Testis (tissue), 2 donors: ENCODE data around the gene RANBP6.

Experiments used
- POLR2A ChIP-seq: fragments of 450-650 bp; IDR thresholded peaks from one replicate; pipeline ENCODE4 v1.6.1; 2017; ENCODE audit warnings: antibody characterized with exemption, mild to moderate bottlenecking, moderate library complexity
- TF ChIP-seq, protein P1 (sequence below), 3 experiments: fragments of 450-650 bp in 2 of 3; fragments of 200-600 bp in 1 of 3; sonication (generic) in 1 of 3; IDR thresholded peaks; one replicate each; pipeline ENCODE4 v1.5.1; 2016 to 2019; ENCODE audit warnings: antibody characterized with exemption in 3 of 3, mild to moderate bottlenecking in 2 of 3, moderate library complexity in 1 of 3

DNA sequence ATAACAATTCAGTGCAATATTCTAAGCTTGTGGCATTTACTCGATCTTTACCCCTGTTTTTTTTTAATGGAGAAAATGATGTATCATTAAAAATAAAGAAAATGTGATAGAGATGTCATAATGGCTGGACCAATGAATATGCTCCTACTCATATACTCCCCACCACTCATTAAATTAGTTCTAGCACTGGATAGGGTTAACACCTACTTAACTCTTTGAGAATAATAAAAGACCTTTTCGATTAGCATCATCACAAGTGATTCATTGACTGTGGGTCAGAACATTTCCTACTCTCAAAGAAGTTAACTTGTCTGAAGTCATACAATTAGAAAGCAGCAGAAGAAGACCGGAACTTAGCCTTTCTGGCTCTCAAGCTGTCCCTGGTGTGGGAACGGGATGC lies 31.6 kb upstream of the RANBP6 start:
- TF ChIP-seq, protein P1, sequence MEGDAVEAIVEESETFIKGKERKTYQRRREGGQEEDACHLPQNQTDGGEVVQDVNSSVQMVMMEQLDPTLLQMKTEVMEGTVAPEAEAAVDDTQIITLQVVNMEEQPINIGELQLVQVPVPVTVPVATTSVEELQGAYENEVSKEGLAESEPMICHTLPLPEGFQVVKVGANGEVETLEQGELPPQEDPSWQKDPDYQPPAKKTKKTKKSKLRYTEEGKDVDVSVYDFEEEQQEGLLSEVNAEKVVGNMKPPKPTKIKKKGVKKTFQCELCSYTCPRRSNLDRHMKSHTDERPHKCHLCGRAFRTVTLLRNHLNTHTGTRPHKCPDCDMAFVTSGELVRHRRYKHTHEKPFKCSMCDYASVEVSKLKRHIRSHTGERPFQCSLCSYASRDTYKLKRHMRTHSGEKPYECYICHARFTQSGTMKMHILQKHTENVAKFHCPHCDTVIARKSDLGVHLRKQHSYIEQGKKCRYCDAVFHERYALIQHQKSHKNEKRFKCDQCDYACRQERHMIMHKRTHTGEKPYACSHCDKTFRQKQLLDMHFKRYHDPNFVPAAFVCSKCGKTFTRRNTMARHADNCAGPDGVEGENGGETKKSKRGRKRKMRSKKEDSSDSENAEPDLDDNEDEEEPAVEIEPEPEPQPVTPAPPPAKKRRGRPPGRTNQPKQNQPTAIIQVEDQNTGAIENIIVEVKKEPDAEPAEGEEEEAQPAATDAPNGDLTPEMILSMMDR (IDR thresholded peaks at IDR 0.05), result no peak
- no peak for TF ChIP-seq POLR2A
